ENCODE results near the gene WDR37.

Gene WDR37

GRCh38 chr10:1074748-1075308 is 18.6 kb downstream of the WDR37 start:
- DNase-seq: peak; percentile 19

GRCh38 chr10:1078668-1079067 is 22.5 kb downstream of the WDR37 start:
- DNase-seq: no peak

DNA sequence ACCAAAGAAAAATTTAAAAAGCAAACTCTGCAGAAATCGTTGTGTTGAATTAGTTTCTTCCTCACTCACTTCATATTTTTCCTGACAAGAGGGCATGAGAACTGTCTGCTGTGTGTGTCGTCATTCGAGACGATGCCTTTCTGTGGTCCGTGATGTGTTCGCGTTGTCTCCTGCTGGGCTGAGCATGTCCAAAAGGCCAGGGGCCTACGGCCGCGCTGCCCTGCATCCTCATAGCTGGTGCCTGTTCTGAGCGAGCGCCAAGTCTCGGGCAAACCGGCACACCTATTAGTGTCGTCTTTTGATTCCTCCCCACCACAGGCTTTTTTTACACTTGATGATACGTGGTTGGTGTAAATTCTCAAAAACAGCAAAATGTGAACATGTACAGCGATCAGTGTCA is 27.4 kb downstream of the WDR37 start:
- DNase-seq: no peak

DNA sequence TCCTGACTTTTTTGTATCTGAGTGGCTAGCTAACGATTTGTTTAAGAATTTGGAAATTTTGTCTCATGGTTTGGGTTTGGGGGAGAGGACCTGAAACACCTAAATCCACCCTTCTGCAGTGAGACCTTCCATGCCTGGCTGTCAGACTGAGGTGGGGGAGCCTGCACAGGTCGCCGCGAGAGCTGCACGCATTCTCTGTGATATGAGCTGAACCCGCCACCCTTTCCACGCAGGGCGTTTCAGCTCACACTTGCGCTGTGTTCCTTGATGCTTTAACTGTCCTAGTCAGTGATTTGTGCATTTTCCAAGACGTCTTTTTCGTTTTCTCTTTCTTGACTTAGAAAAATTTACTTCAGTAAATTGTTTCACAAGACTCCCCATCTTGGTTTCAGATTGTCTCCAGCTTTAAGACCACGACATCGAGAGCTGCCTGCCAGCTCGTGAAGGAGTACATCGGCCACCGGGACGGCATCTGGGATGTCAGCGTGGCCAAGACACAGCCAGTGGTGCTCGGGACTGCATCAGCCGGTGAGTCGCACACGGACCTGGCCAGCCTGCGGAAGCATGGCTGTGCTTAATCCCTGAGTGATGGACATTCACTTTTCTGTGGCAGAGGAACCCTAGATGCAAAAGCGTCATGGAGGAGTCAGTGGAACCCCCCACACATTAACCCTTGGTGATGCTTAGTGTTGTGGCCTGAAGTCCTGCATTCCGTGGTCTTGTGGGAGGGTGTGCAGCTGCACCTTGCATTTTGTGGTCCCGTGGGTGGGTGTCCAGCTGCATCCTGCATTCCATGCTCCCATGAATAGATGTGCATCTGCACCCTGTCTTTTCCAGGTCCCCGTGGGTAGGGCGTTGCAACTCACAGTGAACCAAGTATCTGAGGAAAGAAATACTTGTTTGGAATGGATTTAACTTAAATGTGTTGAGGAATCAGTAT is 28.1 kb downstream of the WDR37 start:
- no peak for DNase-seq

- no peak for DNase-seq
These were observed 29.1 kb downstream of the WDR37 start for GRCh38 chr10:1085258-1085657.

- no peak for DNase-seq
These were observed 30.6 kb downstream of the WDR37 start for GRCh38 chr10:1086787-1087186.

DNA sequence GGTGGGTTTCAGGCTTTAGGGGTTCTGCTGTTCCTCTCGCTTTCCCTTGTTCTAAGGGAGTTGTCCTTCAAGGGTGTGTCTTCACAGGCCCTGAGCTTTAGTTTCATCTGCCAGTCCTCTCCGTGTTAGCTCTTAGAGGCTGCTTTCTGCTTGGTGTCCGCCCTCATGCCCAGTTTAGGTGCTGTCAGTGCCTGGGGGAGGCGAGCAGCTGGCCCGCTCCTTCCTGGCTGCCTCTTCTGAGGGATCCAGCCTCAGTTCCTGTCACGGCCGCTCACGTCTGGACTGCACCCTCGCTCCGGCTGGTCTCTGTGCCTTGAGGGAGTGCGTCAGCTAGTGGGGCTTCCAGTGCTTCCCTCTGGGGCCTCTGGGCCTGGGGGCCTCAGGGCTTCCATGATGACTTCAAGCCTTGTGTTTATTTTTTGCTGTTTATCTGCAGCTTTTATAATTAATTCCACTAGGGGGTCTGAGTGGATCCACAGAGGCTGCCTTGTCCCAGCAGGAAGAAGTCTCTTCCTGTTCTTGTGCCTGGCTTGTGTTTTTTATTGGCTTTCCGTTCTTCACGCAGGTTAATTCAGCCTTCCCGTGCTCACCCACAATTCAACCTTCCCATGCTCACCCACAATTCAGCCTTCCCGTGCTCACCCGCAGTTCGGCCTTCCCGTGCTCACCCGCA is 33.0 kb downstream of the WDR37 start:
- no peak for DNase-seq

DNA sequence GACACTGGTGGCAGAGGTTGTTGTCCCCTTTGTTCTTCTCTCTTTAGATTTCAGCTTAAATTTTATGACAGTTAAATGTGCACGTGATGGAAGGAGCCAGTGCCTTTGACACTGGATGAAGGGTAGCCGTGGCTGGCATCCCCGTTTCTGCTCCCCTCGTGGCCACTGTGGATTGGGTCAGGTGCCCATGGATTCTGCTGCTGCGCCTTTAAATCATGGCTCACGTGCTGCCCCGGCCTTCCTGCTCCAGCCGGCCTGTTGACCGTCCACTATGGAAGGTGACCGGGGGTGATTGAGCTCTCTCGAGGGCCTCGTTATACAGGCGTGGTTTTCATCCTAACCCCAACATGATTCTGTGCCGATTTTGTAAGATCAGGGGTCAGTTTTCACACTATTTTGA is 34.5 kb downstream of the WDR37 start:
- no peak for DNase-seq

- DNase-seq: no peak
These were observed 37.5 kb downstream of the WDR37 start for GRCh38 chr10:1093696-1094095.

GRCh38 chr10:1094112-1095057 is 38.2 kb downstream of the WDR37 start:
- no peak for DNase-seq

GRCh38 chr10:1095498-1095897 is 39.3 kb downstream of the WDR37 start:
- no peak for DNase-seq

DNA sequence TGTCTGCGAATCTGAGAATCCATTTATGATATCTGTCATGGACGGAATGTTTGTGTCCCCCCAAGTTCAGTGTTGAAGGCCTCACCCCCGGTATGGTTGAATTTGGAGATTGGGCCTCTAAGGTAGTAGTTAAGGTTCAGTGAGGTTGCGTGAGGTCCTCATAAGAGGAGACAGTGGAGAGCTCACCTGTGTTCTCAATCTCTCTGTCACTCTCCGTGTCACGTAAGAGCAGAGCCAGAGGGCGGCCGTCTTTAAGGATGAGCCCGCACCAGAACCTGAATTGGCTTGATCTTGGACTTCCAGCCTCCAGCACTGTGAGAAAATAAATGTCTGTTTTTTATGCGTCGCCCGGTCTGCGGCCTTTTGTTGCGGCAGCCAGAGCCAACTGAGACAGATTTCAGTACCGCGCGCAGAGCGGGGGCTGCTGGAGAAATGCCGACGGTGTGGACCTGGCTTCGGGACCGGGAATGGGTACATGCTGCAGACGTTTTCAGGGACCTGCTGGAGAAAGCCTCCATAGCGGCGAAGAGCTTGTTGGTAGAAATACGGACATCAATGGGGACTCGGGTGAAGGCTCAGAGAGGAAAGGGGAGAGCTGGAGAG is 40.2 kb downstream of the WDR37 start:
- no peak for DNase-seq

- no peak for DNase-seq
These were observed 41.3 kb downstream of the WDR37 start for GRCh38 chr10:1097436-1097835.

GRCh38 chr10:1100143-1100542 is 44.0 kb downstream of the WDR37 start:
- DNase-seq: no peak

DNA sequence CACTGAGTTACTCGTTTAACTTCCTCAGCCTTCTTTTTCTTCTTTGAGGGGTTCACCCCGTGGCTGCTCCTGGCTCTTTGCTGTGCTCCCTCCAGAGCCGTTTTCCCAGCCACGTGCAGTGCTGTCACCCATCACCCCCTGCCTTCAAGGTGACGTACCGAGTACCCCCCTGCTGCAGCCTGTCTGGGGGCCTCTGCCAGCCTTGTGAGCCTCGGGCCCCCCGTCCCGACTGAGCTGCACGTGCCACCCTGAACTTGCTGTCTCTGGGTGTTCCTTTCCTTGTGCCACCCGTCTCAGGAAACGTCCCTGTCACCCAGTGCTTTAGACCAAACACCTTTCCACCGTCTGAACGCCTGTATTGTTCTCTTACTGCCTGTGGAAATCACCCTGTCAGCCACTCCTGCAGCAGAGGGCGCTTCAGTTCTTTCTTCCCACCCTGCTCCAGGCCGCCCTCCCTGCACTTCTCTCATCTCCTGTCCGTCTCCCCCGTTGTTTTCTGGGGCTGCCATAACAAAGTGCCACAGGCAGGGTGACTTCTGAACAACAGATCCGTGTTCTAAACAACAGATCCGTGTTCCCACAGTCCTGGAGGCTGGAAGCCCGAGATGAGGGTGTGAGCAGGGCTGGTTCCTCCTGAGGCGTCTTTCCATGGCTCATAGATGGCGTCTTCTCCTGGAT is 44.6 kb downstream of the WDR37 start:
- no peak for DNase-seq

DNA sequence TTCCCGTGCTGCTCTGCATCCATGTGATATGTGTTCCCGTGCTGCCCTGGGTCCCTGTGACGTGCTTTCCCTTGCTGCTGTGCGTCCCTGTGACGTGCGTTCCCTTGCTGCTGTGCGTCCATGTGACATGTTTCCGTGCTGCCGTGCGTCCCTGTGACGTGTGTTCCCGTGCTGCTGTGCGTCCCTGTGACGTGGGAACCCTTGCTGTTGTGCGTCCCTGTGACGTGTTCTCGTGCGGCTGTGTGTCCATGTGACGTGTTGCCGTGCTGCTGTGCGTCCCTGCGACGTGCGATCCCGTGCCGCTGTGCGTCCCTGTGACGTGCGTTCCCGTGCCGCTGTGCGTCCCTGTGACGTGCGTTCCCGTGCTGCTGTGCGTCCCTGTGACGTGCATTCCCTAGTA is 45.8 kb downstream of the WDR37 start:
- no peak for DNase-seq

- no peak for DNase-seq
These were observed 46.2 kb downstream of the WDR37 start for GRCh38 chr10:1102416-1102815.

- DNase-seq: no peak
These were observed 46.6 kb downstream of the WDR37 start for GRCh38 chr10:1102831-1103230.

DNA sequence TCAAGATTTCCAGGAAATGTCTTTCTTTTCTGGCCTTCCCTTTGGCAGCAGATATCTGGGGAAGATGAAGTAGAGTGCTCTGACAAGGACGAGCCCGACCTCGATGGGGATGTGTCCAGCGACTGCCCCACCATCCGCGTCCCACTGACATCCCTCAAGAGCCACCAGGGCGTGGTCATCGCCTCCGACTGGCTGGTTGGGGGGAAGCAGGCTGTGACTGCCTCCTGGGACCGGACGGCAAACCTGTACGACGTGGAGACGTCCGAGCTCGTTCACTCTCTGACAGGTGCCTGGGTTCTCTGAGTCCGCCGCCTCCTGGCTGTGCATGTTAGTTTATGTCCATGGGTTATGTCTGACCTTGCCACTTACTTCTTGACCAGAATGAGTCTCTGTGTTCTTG is 47.4 kb downstream of the WDR37 start:
- DNase-seq: no peak

GRCh38 chr10:1104971-1105370 is 48.8 kb downstream of the WDR37 start:
- DNase-seq: no peak

DNA sequence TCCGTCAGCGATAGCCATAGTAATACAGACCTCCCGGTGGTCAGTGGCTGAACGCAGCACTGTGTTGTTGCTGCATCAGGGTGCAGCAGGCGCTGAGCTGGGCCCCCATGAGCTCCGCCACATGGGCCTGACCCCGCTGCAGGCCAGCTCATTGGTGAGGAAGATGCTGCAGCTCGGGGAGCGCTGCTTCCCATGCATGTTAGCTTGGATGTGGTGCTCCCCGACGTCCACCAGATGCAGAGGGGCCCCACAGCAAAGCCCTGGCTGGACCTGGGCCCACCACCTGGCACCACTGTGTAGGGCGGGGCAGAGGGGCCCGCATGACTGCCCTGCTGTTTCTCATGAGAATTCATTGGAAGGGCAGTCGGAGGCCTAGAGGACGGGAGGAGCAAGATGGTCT is 50.8 kb downstream of the WDR37 start:
- DNase-seq: no peak

DNA sequence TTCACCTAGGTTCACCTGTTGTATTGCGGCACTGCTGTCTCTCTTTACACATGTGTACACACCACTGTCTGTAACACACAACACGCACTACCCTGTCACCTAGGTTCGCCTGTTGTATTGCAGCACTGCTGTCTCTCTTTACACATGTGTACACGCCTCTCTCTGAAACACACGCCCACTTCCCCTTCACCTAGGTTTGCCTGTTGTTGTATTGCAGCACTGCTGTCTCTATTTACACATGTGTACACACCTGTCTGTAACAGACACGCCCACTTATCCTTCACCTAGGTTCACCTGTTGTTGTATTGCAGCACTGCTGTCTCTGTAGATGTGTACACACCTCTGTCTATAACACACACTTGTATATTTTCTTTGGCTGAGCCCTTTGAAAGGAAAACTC is 51.5 kb downstream of the WDR37 start:
- DNase-seq: no peak

Measured in DMS79 (cell line).